ENCODE data around the gene AP2A2. TPM values are rescaled to one million over a fixed set of nuclear protein-coding genes. Genes with fewer than 3 reads are reported as not detected.

Gene AP2A2
- total and polyA plus RNA-seq, 2 of the 4 experiments (the other 2 are of a cell fraction): 19.9 to 49.0 TPM

GRCh38 chr11:1029654-1030053, 104.0 kb downstream of the AP2A2 start:
- Histone ChIP-seq H2AK5ac (ENCODE audit: low read depth, low read length) (no peak overlapping the region), H3K4me1 (ENCODE audit: control insufficient read depth, insufficient read depth, low read length) (no peaks in the 10 kb centered on the region), H3K9me1 (ENCODE audit: insufficient read depth, low read length) (no peaks in the 10 kb centered on the region), H3K56ac (ENCODE audit: extremely low read depth, insufficient read depth, low read length) (no peak overlapping the region), H4K8ac (ENCODE audit: low read depth in 2 of 2, low read length in 2 of 2) (no peak overlapping the region), H2BK120ac (ENCODE audit: low read depth, low read length) (no peak overlapping the region), H3K18ac (ENCODE audit: low read depth, low read length) (no peak overlapping the region), H3K9me3 (ENCODE audit: control insufficient read depth, insufficient read depth, low read length) (no peaks in the 10 kb centered on the region), H2AK9ac (replicated peaks; ENCODE audit: low read depth, low read length, poor library complexity) (no peak overlapping the region), H3K4me3 (ENCODE audit: insufficient read depth, low read depth, low read length) (no peak overlapping the region), H2BK15ac (ENCODE audit: low read depth, low read length) (no peak overlapping the region), H3K9ac (ENCODE audit: low read depth, low read length) (no peak overlapping the region), H2AFZ (replicated peaks; ENCODE audit: low read length, poor library complexity) (no peak overlapping the region), H3K27me3 (ENCODE audit: control insufficient read depth, insufficient read depth, low read length) (no peaks in the 10 kb centered on the region), H3K27ac (ENCODE audit: insufficient read depth, low read length) (no peak overlapping the region), H3K36me3 (ENCODE audit: control insufficient read depth, insufficient read depth, low read length) (no peaks in the 10 kb centered on the region), H4K5ac (ENCODE audit: low read depth, low read length) (no peak overlapping the region), H3K23ac (ENCODE audit: low read depth, low read length) (no peak overlapping the region), H3K4me2 (ENCODE audit: low read depth, low read length) (no peak overlapping the region), H4K91ac (ENCODE audit: insufficient read depth, low read depth, low read length) (no peak overlapping the region), H3K14ac (replicated peaks; ENCODE audit: low read depth, low read length) (no peak overlapping the region), H3K79me1 (ENCODE audit: low read depth in 1 of 2, low read length in 2 of 2) (no peaks in the 10 kb centered on the region), H4K20me1 (ENCODE audit: insufficient read depth, low read length) (peaks cover 6% of the 10 kb centered on the region; the same call in 1 of the 2 replicates), H2BK5ac (ENCODE audit: low read depth, low read length, poor library complexity, severe bottlenecking) (no peak overlapping the region), H2BK20ac (ENCODE audit: low read depth, low read length) (no peak overlapping the region), H3K4ac (ENCODE audit: low read depth, low read length) (no peak overlapping the region)
- no peak for ATAC-seq (ENCODE audit: low read depth)
- in situ Hi-C loops (cut with MboI; ENCODE audit: low sequenced_read_pairs): no loop called here
- dilution Hi-C loops (cut with HindIII; ENCODE audit: low sequenced_read_pairs, unreplicated experiment): no loop called here
- TF ChIP-seq BHLHE40 (IDR thresholded peaks at IDR 0.05; ENCODE audit: low read depth, low read length): no peak
- no peak for TF ChIP-seq MAFK (IDR thresholded peaks at IDR 0.05; ENCODE audit: low read depth, low read length)
- TF ChIP-seq ELK1 (IDR thresholded peaks at IDR 0.05; ENCODE audit: borderline replicate concordance, low read depth, low read length): no peak
- intact Hi-C loops (cut with micrococcal nuclease): no loop called here
- ChIA-PET CTCF (no interaction called here), POLR2A (ENCODE audit: unreplicated experiment) (no interaction called here)
- no TSS peak for BruUV-seq (replicated peaks)
- WGBS, 2 experiments (ENCODE audit: extremely low coverage in 2 of 2, insufficient read length in 1 of 2): 53% methylated on average over 11 of the region's 16 CpGs; no CpG with 5 or more reads in 1 of the 2 experiments
- DNase-seq: no peak

Measured in IMR-90 (cell line).